Osteocyte (in vitro differentiated cells): ENCODE measurements around the gene STMP1. TPM values are rescaled to one million over a fixed set of nuclear protein-coding genes. Genes with fewer than 3 reads are reported as not detected.

ENCODE experiments used
- DNase-seq: peaks from one replicate; pipeline ENCODE4 v3.0.0; 2021; ENCODE audit warnings: mixed read lengths; ENCODE audit not compliant: unreplicated experiment; ENCODE audit errors: extremely low spot score
- H3K27ac Mint-ChIP-seq: one replicate; pipeline ENCODE4 v1.8.0; 2021; ENCODE audit warnings: mild to moderate bottlenecking, mixed read lengths; ENCODE audit not compliant: unreplicated experiment
- H3K27me3 Mint-ChIP-seq: one replicate; pipeline ENCODE4 v1.8.0; 2021; ENCODE audit warnings: mixed read lengths; ENCODE audit not compliant: unreplicated experiment
- H3K36me3 Mint-ChIP-seq: one replicate; pipeline ENCODE4 v1.8.0; 2021; ENCODE audit warnings: mixed read lengths; ENCODE audit not compliant: unreplicated experiment
- H3K4me1 Mint-ChIP-seq: one replicate; pipeline ENCODE4 v1.8.0; 2021; ENCODE audit warnings: mixed read lengths; ENCODE audit not compliant: unreplicated experiment
- H3K4me3 Mint-ChIP-seq: one replicate; pipeline ENCODE4 v1.8.0; 2021; ENCODE audit warnings: mild to moderate bottlenecking, moderate library complexity, mixed read lengths; ENCODE audit not compliant: unreplicated experiment
- H3K9me3 Mint-ChIP-seq: one replicate; pipeline ENCODE4 v1.8.0; 2021; ENCODE audit warnings: mixed read lengths; ENCODE audit not compliant: unreplicated experiment
- total RNA-seq: library from RNA; stranded (reverse); gene quantifications from 2 replicates; pipeline ENCODE4 v1.2.1, GENCODE V29; 2021
- TF ChIP-seq, protein P1 (sequence below): fragments of 200-600 bp; sonication (generic); IDR thresholded peaks from 2 replicates; pipeline ENCODE4 v1.5.0; 2021; ENCODE audit warnings: antibody characterized with exemption, mild to moderate bottlenecking, moderate library complexity

STMP1 gene
- total RNA-seq, 1 donor from 2014 or later = 45.4 TPM

DNA sequence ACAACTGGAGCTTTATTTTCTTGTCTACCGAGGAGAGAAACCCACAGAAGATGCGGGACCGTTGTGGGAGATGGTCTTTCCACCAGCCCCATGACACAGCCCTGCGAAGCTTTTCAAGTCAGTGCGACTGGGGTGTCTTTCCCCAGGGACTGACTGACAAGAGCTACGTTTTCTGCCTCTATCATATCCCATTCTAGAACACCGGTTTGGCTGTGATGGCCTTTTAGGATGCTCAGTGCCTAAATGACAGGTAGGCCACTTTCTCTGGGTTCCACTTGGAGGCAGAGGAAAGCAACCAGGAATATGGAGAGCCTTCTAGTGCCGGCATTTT lies 48.8 kb downstream of the STMP1 start:
- no peaks in the 10 kb centered on the region for H3K27me3 Mint-ChIP-seq
- no peaks in the 10 kb centered on the region for H3K36me3 Mint-ChIP-seq
- no peak overlapping the region for H3K4me3 Mint-ChIP-seq
- H3K9me3 Mint-ChIP-seq = no peaks in the 10 kb centered on the region
- no peak for DNase-seq
- H3K27ac Mint-ChIP-seq = no peak overlapping the region
- peaks cover 20% of the 10 kb centered on the region for H3K4me1 Mint-ChIP-seq
- TF ChIP-seq, protein P1, sequence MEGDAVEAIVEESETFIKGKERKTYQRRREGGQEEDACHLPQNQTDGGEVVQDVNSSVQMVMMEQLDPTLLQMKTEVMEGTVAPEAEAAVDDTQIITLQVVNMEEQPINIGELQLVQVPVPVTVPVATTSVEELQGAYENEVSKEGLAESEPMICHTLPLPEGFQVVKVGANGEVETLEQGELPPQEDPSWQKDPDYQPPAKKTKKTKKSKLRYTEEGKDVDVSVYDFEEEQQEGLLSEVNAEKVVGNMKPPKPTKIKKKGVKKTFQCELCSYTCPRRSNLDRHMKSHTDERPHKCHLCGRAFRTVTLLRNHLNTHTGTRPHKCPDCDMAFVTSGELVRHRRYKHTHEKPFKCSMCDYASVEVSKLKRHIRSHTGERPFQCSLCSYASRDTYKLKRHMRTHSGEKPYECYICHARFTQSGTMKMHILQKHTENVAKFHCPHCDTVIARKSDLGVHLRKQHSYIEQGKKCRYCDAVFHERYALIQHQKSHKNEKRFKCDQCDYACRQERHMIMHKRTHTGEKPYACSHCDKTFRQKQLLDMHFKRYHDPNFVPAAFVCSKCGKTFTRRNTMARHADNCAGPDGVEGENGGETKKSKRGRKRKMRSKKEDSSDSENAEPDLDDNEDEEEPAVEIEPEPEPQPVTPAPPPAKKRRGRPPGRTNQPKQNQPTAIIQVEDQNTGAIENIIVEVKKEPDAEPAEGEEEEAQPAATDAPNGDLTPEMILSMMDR = no peak

DNA sequence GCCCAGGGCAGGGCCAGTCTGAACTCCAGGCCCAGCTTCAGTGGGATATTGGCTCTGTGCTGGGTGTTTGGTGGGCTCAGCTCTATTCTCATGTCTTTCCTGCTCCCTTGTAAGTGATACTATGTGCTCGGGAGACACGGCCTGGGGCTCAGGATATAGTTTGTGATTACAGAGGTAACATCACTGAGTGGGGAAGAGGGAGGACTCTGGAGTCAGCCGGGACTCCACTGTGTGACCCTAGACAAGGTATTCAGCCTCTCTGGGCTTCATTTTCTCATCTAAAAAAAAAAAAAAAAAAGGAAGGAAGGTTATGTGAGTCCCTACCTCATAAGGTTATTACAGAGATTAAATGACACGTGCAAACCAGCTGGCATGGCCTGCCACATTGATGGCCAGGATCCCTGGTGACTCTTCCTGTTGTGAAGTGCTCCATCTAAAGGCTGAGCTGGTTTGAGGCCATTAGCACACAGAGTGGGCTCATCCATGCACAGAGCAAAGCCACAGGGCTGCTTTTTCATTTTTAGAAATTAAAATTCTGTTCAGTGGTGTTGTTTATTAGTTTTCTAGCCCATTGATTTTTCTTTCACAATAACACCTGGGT lies 50.0 kb downstream of the STMP1 start:
- TF ChIP-seq, protein P1 = no peak
- Mint-ChIP-seq H3K36me3 (no peaks in the 10 kb centered on the region), H3K27ac (no peak overlapping the region), H3K27me3 (no peaks in the 10 kb centered on the region), H3K4me3 (no peak overlapping the region), H3K4me1 (peaks cover 27% of the 10 kb centered on the region), H3K9me3 (no peaks in the 10 kb centered on the region)
- DNase-seq = no peak

DNA sequence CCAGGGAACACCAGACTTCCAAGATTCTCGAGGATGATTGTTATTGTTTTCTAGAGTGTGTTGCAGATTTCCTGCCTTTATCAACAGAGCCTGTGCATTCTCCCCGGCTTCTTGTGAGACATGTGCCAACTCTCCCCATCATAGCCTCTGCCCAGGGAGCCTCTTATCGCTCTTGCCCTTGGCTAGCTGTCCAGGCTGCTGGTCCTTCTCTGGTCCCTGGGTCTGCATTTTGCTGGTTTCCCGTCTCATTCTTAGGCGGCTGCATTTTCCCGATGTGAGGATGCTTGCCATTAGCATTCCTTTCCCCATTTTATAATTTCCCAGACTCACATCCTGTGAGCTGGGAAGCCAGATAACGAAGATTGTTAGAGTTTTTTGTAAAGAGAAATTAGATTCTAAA lies 50.5 kb downstream of the STMP1 start:
- Mint-ChIP-seq H3K4me1 (peaks cover 29% of the 10 kb centered on the region), H3K27ac (peak overlapping the region; percentile 32), H3K27me3 (no peaks in the 10 kb centered on the region), H3K36me3 (no peaks in the 10 kb centered on the region), H3K4me3 (no peak overlapping the region), H3K9me3 (no peaks in the 10 kb centered on the region)
- DNase-seq = no peak
- TF ChIP-seq, protein P1 = no peak

DNA sequence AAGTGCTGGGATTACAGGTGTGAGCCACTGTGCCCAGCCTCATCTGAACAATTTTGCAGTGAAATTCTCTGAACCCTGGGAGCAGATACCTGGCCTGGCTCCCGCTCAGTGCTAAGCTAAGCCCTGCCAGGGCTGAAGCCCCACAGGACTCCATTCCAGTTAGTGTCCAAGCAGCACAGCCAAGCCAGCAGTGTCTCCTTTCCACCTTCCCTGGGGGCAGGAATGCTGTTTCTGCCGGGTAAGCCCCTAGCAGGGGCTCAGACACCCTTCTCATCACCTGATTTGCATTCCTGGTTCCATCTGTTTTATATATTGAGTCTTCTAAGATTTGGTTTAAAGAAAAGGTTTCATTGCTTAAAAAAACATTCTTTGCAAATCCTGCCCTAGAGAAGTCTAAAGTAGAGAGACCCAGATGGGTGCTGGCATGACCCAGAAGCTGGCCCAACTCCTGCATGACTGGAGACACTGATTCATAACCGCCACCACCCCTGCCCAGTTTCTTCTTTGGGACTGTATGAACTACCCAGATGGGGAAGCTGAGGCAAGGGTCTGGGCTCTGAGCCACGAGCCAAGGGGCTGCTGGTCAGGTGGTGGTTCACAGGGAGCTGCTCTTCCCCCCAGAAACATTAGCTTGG lies 51.6 kb downstream of the STMP1 start:
- no peaks in the 10 kb centered on the region for H3K36me3 Mint-ChIP-seq
- TF ChIP-seq, protein P1 = no peak

DNA sequence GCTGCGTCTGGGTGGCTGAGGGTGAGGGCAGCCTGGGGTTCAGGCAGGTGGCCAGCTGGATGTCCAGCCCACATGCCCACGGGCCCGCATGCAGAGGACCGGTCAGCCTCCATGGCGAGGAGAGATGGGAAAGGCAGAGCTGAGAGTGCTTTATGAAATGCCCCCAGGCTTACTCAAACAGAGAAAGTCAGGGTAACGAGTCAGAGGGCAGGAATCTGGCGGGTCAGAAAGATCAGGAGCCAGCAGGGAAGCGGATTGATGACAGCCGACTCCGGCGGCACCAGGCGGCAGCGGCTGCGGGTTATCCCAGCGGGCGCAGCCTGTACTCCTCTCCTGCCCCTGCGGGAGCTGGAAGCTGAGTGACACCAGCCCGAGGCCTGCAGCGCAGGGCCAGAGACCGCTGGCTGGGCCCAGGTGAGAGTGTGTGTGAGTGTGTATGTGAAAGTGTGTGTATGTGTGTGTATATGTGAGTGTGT lies 52.3 kb downstream of the STMP1 start:
- Mint-ChIP-seq H3K27ac (no peak overlapping the region), H3K4me1 (peaks cover 35% of the 10 kb centered on the region)
- no peak for DNase-seq

More for the DNA sequence above, 51.6 kb downstream of the STMP1 start:
- no peak for DNase-seq
- Mint-ChIP-seq H3K9me3 (no peaks in the 10 kb centered on the region), H3K27ac (no peak overlapping the region), H3K4me3 (peak overlapping the region; percentile 15), H3K27me3 (no peaks in the 10 kb centered on the region), H3K4me1 (peaks cover 31% of the 10 kb centered on the region)

More for the DNA sequence above, 52.3 kb downstream of the STMP1 start:
- Mint-ChIP-seq H3K36me3 (no peaks in the 10 kb centered on the region), H3K9me3 (no peaks in the 10 kb centered on the region), H3K27me3 (no peaks in the 10 kb centered on the region), H3K4me3 (no peak overlapping the region)
- TF ChIP-seq, protein P1 = no peak
